Activated CD8-positive, alpha-beta memory T cell treated with anti-CD3 and anti-CD28 coated beads for 36 hours (primary cell): ENCODE results near the gene DOK4. TPM values are rescaled to one million over a fixed set of nuclear protein-coding genes. Genes with fewer than 3 reads are reported as not detected.

Experiments used
- CTCF ChIA-PET: fragments of 350-600 bp; sonication (Branson Sonifier 250); formaldehyde crosslinking; loops from one replicate; lab custom pipeline; 2021; ENCODE audit warnings: antibody characterized with exemption; lab: Charles Lee
- POLR2A ChIA-PET: fragments of 350-600 bp; sonication (Branson Sonifier 250); formaldehyde crosslinking; loops from one replicate; lab custom pipeline; 2021; ENCODE audit warnings: antibody characterized with exemption; lab: Charles Lee
- total RNA-seq, 2 experiments: library from RNA; stranded (reverse); gene quantifications; one replicate each; pipeline ENCODE4 v1.2.3, GENCODE V29; 2021

The DOK4 gene
- total RNA-seq, 2 experiments from 2014 or later: 4.9 to 5.8 TPM

DNA sequence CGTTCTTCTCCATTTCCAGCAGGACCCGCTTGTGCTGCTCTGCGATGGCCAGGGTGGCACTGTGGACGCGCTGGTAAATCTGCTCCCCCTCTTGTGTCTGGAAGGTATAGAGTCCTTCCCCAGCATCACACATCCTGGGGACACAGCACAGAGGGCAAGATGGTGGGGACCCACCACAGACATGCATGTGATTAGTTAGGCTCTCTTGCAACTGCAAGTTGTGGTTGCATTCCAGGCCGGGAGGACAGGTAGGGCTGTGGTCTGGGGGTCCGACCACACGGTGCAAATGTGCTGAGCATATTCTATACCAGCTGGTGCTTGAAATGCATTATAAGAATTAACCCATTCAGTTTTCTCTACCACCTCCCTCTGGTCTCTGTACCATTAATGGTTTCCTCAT is 12.4 kb downstream of the DOK4 start:
- POLR2A ChIA-PET: interaction anchor here (1.3 kb wide), 1 partner anchor 12 kb away, joined by 4 read pairs; the partner anchor contains the start of gene POLR2C
- CTCF ChIA-PET: interaction anchor here (0.7 to 3.1 kb wide), 4 partner anchors 8 to 283 kb away, joined by 3 to 18 read pairs (median 3); partner anchors contain the start of gene POLR2C

DNA sequence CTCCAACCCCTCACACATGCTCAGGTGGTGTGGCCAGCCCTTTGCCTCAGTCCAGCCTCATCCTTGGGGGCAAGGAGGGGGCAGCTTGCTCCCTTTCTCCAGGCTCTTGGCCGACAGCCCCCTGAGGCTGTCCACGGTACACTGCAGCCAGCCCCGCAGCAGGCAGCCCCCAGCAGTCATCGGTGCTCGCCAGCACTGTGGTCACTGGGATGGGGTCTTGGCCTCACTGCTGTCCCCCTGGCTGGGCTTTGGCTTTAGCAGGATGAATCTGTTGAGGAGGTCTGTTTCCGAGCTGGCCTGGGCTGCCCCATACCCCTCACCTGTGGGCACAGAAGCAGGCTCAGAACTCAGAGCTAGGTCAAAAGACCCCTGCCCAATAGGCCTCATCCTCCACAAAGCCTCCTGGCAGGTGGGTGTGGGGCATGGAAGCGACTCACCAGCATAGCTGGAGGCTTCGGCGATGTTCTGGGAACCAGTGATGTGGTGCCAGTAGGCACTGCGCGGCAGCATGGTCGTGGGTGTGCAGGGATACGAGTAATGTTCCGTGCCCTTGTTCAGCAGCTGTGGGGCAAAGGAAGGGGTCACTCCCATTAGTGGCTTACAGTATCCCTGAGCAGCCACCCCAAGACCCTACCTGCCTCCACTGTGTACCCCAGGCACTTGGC is 13.0 kb downstream of the DOK4 start:
- POLR2A ChIA-PET: interaction anchor here (0.9 to 1.3 kb wide), 3 partner anchors 11 to 46 kb away, joined by 3 to 4 read pairs (median 3); partner anchors contain the start of genes CIAPIN1, COQ9 and POLR2C
- CTCF ChIA-PET: interaction anchor here (0.7 to 1.2 kb wide), 3 partner anchors 8 to 284 kb away, joined by 3 read pairs; no protein-coding TSS in a partner anchor

DNA sequence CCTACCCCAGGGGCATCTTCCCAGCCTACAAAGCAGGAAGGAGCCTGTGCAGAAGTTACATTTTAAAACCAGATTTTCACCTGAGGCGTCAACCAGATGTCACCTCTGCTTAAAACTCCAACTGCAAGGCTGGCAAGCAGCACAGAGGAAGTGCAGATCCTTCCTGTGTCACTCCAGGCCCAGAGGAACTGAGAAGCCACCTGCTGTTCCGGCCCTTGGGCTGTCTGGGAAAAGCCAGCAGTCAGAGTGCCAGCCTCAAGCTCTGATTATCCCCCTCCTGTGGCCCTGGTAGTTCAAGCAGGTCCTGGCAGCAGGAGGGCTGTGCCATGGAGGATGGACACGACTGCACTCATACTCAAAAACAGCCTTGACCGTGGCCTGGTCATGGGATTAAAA is 13.6 kb downstream of the DOK4 start:
- CTCF ChIA-PET: interaction anchor here (1.0 kb wide), 1 partner anchor 11 kb away, joined by 3 read pairs; no protein-coding TSS in a partner anchor
- POLR2A ChIA-PET: interaction anchor here (0.9 to 1.3 kb wide), 3 partner anchors 11 to 47 kb away, joined by 3 to 4 read pairs (median 3); partner anchors contain the start of genes CIAPIN1, COQ9 and POLR2C

DNA sequence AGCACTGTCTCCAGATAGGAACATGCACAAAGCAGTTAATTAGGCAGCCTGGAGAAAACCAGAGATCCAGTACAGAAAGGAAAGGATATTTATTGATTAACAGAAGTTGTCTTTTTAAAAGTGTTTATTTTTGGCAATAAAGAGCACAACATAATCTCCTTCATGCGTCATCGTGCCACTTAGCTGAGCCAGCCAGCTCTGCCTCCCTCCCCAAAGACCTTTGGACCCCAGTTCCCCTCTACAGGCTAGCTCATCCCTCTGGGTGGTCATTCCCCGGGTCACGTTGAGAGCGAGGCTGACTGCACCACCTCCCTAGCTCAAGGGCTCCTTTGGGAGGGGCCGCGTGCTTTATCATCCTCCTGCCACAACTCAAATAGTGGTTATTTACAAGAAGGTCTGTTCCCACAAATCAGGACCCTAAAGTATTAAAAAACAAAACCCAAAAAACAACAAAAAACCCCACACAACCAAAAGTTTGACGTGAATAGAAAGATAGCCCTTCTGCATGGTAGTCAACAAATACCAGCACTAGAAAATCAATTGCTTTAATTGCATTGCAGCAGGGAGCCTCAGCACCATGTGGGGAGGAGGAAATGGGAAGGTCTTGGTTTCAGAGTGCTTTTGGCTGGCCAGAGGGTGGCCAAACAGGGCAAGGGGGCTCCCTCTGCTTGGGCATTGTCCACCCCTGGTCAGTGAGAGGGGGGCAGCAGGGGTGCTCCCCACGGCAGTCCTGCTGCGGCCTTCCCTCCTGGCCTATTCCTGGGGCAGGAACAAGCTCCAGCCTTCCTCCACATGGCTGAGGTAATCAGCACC is 14.2 kb downstream of the DOK4 start:
- POLR2A ChIA-PET: interaction anchor here (0.9 to 1.3 kb wide), 2 partner anchors 25 to 48 kb away, joined by 3 read pairs; partner anchors contain the start of genes CIAPIN1 and COQ9
- CTCF ChIA-PET: interaction anchor here (1.8 kb wide), 1 partner anchor 10 kb away, joined by 5 read pairs; the partner anchor contains the start of gene POLR2C

DNA sequence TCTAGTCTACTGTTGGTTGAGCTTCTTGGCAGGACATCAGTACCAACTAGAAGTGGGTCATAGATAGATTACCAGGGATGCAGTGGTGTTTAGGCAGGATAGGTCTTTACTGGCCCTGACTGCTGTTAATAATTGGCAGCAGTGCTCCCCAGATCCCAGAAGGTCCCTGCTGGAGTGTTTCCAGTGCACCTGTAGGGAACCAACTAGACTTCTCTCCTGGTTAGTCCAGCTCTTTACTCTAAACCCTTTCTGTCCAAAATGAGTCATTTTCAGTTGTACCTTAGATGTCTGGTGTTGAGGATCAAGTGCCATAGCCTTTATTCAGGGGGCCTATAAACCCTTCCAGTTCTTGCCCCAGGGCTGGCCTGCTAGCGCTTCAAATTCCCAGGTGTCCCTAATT is 15.1 kb downstream of the DOK4 start:
- POLR2A ChIA-PET: no interaction called here
- CTCF ChIA-PET: interaction anchor here (0.8 to 1.8 kb wide), 2 partner anchors 9 to 37 kb away, joined by 3 to 5 read pairs; partner anchors contain the start of gene POLR2C

DNA sequence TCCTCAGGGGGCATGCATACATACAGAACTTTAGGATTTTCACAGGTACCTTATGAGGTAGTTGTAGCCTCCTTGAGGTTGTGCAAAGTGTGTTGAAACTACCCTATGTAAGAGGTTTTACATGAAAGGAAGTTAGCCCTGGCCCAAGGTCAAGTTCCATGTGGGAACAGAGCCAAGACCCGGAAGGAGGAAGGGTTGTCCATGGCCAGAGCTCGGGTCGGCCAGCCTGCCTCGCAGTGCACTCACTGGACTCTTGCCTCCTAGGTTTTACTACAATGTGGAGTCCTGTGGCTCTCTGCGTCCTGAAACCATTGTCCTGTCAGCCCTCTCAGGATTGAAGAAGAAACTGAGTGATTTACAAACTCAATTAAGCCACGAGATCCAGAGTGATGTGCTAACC is 15.6 kb downstream of the DOK4 start:
- ChIA-PET CTCF (interaction anchor here (0.8 to 1.8 kb wide), 2 partner anchors 9 to 38 kb away, joined by 3 to 5 read pairs; partner anchors contain the start of gene POLR2C), POLR2A (no interaction called here)

DNA sequence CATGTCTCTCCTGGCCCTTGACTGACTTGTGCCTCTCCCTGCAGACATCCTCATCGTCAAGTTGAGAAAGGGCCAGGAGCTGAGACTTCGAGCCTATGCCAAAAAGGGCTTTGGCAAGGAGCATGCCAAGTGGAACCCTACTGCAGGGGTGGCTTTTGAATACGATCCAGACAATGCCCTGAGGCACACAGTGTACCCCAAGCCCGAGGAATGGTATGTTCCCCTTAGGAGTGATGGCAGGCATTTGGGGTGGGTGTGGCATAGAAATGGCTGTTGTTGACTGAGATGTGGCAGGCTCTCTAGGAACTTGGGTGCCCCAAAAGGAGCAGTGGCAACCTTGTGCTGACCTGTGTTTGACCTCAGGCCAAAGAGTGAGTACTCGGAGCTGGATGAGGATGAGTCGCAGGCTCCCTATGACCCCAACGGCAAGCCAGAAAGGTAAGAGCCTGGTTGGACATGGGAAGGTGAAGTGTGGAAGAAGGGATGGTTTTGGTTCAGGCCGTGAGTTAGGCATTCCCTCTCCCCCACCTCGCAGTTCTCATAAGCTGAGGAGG is 16.3 kb downstream of the DOK4 start:
- POLR2A ChIA-PET: no interaction called here
- CTCF ChIA-PET: no interaction called here

DNA sequence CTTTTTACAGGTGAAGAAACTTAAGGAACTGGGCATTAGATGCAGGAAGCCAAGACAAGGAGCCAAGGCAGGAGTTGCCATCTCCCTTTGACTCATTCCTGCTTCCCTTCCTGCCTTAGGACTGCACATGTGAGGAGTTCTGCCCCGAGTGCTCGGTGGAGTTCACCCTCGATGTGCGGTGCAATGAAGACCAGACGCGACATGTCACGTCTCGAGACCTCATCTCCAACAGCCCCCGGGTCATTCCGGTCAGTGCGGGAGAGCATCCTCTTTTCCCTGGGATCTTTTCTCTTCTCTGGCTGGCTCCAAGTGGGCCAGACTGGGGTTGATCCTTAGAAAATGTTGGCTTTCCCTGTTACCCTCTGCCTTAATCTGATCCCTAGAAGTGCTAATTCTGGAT is 17.2 kb downstream of the DOK4 start:
- CTCF ChIA-PET: interaction anchor here (2.1 kb wide), 1 partner anchor 50 kb away, joined by 6 read pairs; no protein-coding TSS in a partner anchor
- POLR2A ChIA-PET: no interaction called here

DNA sequence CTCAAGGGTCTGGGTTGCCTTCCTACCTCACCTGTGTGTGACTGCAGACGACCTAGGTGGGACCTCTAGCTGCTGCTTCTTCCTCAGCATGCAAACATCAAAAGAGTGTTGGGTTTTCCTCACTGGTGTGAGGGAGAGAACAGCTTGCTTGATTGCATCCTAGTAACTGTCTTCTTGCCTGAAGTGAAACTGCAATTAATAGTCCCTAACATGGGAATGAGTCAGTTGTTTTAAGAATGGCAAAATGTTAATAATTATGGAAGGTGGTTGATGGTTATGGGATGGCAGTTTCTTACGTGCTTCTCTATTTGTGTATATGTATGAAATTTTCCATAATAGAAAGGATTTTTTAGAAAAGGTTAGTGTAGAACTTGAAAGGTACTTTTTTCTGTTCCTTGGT is 17.9 kb downstream of the DOK4 start:
- CTCF ChIA-PET: interaction anchor here (2.1 kb wide), 1 partner anchor 51 kb away, joined by 6 read pairs; no protein-coding TSS in a partner anchor
- POLR2A ChIA-PET: no interaction called here

DNA sequence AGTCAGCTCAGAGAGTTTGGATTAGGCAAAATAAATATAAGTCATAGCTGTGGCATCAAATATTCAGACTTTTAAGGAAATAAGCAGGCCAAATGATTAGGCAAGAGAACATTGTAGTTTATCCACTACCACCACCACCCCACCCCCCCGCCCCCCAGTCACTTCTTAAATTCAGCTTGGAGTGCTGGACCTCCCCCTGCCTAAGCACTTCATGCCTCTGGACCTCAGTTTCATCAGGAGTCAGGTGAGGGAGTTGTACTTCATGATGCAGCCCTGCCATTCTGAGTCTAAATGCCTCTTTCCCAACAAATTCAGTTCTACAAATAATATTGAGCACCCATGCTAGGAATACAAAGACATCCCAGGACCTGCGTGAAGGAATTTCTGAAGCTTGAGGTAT is 21.8 kb downstream of the DOK4 start:
- POLR2A ChIA-PET: no interaction called here
- CTCF ChIA-PET: interaction anchor here (0.7 to 4.8 kb wide), 3 partner anchors 11 to 56 kb away, joined by 3 to 18 read pairs (median 6); no protein-coding TSS in a partner anchor

DNA sequence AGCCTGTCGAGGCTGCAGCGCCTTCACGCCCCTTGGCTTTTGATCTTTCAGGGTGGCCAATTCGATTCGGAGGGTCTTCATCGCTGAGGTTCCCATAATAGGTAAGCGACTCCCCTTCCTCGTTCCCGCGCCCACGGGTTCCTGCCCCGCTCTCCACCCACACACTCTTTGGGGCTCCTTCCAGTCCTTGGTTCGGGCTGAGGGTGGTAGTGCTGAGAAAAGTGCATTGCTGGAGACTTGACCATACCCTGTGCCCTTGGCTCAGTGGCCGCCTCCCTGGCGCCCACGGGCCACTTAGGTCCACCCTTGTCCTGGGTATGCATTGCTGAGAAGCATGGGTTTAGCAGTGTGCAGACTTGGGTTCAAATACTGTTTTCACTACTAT is 23.3 kb downstream of the DOK4 start:
- POLR2A ChIA-PET: interaction anchor here (0.7 to 3.0 kb wide), 3 partner anchors 16 to 532 kb away, joined by 3 to 13 read pairs (median 5); partner anchors contain the start of genes CIAPIN1 and COQ9
- CTCF ChIA-PET: interaction anchor here (0.6 to 4.8 kb wide), 9 partner anchors 11 to 230 kb away, joined by 3 to 28 read pairs (median 4); partner anchors contain the start of genes CIAPIN1 and COQ9

DNA sequence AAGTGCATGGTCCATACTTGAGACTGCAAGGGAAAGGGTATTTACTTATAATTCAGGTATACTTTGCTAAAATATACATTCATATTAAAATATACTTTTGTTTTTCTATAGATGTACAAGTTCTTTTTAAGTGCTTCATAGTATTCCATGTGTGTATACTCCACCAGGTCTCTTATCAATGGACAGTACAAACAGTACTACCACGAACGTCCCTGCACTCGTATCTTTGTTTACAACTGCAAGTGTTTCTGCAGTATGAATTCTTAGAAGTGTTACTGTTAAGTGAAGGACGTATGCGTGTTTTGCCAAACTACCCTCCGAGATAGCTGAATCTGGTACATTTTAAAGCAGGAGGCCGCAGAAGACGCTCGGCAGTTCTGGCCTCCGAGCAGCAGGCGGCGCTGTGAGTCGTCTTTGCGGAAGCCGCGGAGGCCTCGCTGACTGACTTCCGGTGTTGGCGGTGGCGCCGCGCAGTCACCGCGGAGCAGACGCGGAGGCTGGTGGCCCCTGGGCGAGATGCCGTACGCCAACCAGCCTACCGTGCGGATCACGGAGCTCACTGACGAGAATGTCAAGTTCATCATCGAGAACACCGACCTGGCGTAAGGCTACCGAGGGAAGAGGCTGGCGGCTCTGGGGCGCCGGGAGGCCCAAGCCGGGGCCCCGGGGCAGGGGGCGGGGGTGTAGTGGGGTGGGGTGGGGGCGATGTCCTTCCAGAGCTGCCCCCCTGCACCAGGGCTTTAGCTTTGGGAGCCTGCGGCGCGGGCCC is 23.9 kb downstream of the DOK4 start, which contains the start of gene POLR2C:
TSS of gene POLR2C (plus strand) at position 471 of the 769 bp plus-strand sequence. CDS start at position 517, 46 bp downstream.
- CTCF ChIA-PET: interaction anchor here (0.6 to 4.8 kb wide), 14 partner anchors 9 to 230 kb away, joined by 3 to 28 read pairs (median 4); partner anchors contain the start of genes CIAPIN1 and COQ9

DNA sequence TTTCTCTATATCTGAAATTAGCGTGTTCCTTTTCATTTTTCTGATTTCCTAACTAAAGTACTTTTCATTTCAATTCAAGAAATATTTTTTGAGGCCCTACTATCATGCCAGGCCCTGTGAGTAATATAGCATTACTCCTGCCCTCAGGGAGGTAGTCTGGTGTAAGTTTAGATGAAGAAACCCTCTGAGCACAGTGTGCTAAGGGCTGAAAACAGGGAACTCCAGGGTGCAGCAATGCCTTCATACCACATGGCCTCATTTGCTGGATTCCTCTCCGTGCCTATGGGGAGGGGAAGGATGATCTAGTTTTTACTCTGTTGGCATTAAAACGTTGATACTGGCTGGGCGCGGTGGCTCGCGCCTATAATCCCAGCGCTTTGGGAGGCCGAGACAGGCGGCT is 34.3 kb downstream of the DOK4 start:
- POLR2A ChIA-PET: no interaction called here
- CTCF ChIA-PET: interaction anchor here (1.1 kb wide), 1 partner anchor 10 kb away, joined by 3 read pairs; the partner anchor contains the start of gene POLR2C

More for the DNA sequence above, 23.9 kb downstream of the DOK4 start, which contains the start of gene POLR2C:
- POLR2A ChIA-PET: interaction anchor here (0.7 to 3.0 kb wide), 4 partner anchors 11 to 531 kb away, joined by 3 to 13 read pairs (median 4); partner anchors contain the start of genes CIAPIN1 and COQ9

DNA sequence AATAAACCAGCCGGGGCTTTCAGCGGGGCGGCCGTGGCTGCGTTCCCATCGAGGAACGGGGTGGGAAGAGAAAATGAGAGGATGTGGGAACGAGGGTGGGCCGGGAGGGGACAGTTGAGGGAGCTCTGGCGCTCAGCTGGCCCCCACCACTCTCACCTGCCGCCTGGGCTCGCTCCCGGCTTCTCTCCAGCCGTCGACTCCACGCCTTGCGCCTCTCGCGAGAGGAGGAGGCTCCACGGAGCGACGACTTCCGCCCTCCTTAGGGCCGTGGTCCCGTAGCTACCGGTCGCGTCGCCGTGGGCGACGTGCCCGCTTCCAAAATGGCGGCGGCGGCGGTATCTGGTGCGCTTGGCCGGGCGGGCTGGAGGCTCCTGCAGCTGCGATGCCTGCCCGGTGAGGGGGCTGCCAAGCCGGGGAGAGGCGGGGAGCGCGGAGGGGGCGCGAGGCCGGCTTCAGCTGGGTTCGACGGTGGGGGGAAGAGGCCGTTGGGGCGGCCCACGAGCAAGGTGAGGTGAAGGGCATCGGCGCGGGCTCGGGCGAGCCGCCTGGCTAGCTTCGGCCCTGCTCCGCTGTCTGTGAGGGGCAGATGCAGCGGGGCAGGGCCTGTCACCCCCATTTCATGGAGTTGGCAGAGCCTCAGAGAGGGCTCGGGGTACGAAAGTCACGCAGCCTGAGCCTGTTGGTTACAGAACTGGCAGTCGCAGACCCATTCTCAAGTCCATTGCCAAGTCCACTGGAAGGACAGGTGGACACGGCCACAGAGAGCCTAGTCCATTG is 38.9 kb downstream of the DOK4 start, which contains the start of the genes CIAPIN1 and COQ9:
TSS of gene CIAPIN1 (minus strand) at position 200 of the 777 bp plus-strand sequence. CDS start 6,457 bp downstream, outside the sequence.
TSS of gene COQ9 (plus strand) at position 294 of the 777 bp plus-strand sequence. CDS start at position 321, 27 bp downstream.
- POLR2A ChIA-PET: interaction anchor here (1.0 to 1.7 kb wide), 3 partner anchors 14 to 39 kb away, joined by 3 to 13 read pairs (median 5); partner anchors contain the start of genes DOK4 and POLR2C
- CTCF ChIA-PET: interaction anchor here (0.8 to 4.3 kb wide), 7 partner anchors 10 to 150 kb away, joined by 4 to 28 read pairs (median 6); partner anchors contain the start of gene POLR2C

DNA sequence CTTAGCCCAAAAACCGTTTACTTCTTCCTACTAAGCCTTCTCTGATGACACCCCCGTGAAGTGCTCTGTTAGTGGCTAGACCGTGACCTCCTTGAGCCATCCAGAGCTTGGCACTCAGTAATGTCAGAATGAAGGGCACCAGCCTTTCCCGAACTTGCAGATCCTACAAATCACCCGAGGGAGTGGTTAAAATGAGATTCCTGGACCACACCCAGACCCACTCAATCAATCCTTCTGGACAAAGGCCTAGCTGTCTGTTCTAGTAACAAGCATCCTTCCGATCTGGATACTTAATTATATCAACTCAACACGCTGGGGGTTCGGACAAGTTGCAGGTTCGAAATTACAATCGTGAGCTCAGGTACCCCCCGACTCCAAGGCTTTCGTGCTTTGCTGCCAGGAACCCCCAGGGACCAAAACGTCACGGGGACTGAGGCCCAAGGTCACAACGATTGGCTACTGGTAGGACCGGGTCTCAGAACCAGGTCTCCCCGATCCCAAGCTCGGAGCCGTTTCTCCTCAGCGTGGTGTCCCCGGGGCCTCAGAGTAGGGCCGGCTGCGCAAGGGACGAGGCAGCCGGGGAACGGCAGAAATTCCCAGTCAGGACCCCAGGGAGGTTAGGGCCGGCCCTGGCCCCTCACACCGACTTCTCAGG is 39.6 kb downstream of the DOK4 start:
- POLR2A ChIA-PET: interaction anchor here (1.0 to 1.7 kb wide), 3 partner anchors 15 to 39 kb away, joined by 3 to 13 read pairs (median 5); partner anchors contain the start of genes DOK4 and POLR2C

More for the DNA sequence above, 39.6 kb downstream of the DOK4 start:
- CTCF ChIA-PET: interaction anchor here (1.2 to 4.3 kb wide), 6 partner anchors 11 to 150 kb away, joined by 4 to 28 read pairs (median 8); partner anchors contain the start of gene POLR2C
